ENCODE results near the gene SEPTIN6. TPM values are rescaled to one million over a fixed set of nuclear protein-coding genes. Genes with fewer than 3 reads are reported as not detected.

Gene SEPTIN6
- total RNA-seq, 4 donors from 2014 or later = 6.1 to 15.0 (median 14.6) TPM

- no CpG with 5 or more reads among the region's 6 CpGs for WGBS, 2 donors
- no peak for DNase-seq
- Histone ChIP-seq H3K4me1 (no peaks in the 10 kb centered on the region), H3K4me3 (replicated peaks in 1 of 3) (no peak overlapping the region), H3K36me3 (no peaks in the 10 kb centered on the region), H3K27me3 (no peaks in the 10 kb centered on the region), H3K9me3 (no peaks in the 10 kb centered on the region), H3K27ac (no peak overlapping the region)
- TF ChIP-seq CTCF (IDR thresholded peaks at IDR 0.05) (no peak), POLR2A (IDR thresholded peaks at IDR 0.05) (no peak)
- intact Hi-C loops (cut with DNase I) = no loop called here
These were observed 15.3 kb downstream of the SEPTIN6 start for GRCh38 chrX:119677654-119677981.

- Histone ChIP-seq H3K27me3 (no peaks in the 10 kb centered on the region), H3K9me3 (no peaks in the 10 kb centered on the region), H3K27ac (no peak overlapping the region), H3K36me3 (no peaks in the 10 kb centered on the region), H3K4me3 (replicated peaks in 1 of 3) (no peak overlapping the region), H3K4me1 (no peaks in the 10 kb centered on the region)
- TF ChIP-seq CTCF (IDR thresholded peaks at IDR 0.05) = no peak
- no peak for TF ChIP-seq POLR2A (IDR thresholded peaks at IDR 0.05)
- DNase-seq = no peak
- intact Hi-C loops (cut with DNase I) = no loop called here
- WGBS, 2 donors = 75 to 76% methylated on average over 7 to 8 of the region's 8 CpGs
These were observed 15.9 kb downstream of the SEPTIN6 start for GRCh38 chrX:119676949-119677653.

- intact Hi-C loops (cut with DNase I) = no loop called here
- no peak overlapping the region for H3K4me3 ChIP-seq (replicated peaks in 1 of 3)
- no peaks in the 10 kb centered on the region for H3K4me1 ChIP-seq
- no peaks in the 10 kb centered on the region for H3K36me3 ChIP-seq
- WGBS, 2 donors = 96 to 99% methylated on average over 8 of the region's 8 CpGs
- no peaks in the 10 kb centered on the region for H3K27me3 ChIP-seq
- no peak overlapping the region for H3K27ac ChIP-seq
- no peak for TF ChIP-seq CTCF (IDR thresholded peaks at IDR 0.05)
- no peak for TF ChIP-seq POLR2A (IDR thresholded peaks at IDR 0.05)
- no peaks in the 10 kb centered on the region for H3K9me3 ChIP-seq
- no peak for DNase-seq
These were observed 19.6 kb downstream of the SEPTIN6 start for GRCh38 chrX:119673336-119673735.

GRCh38 chrX:119672426-119672825 lies 20.5 kb downstream of the SEPTIN6 start:
- intact Hi-C loops (cut with DNase I) = no loop called here
- WGBS, 2 donors = 84 to 88% methylated on average over 2 of the region's 2 CpGs
- H3K36me3 ChIP-seq = no peaks in the 10 kb centered on the region
- H3K9me3 ChIP-seq = no peaks in the 10 kb centered on the region
- no peaks in the 10 kb centered on the region for H3K27me3 ChIP-seq
- no peak for DNase-seq
- no peak overlapping the region for H3K4me3 ChIP-seq (replicated peaks in 1 of 3)
- TF ChIP-seq POLR2A (IDR thresholded peaks at IDR 0.05) (no peak), CTCF (IDR thresholded peaks at IDR 0.05) (no peak)
- no peaks in the 10 kb centered on the region for H3K4me1 ChIP-seq
- no peak overlapping the region for H3K27ac ChIP-seq

GRCh38 chrX:119669424-119670037 lies 23.4 kb downstream of the SEPTIN6 start:
- H3K9me3 ChIP-seq = no peaks in the 10 kb centered on the region
- no peak for TF ChIP-seq POLR2A (IDR thresholded peaks at IDR 0.05)
- no peak for TF ChIP-seq CTCF (IDR thresholded peaks at IDR 0.05)
- H3K27me3 ChIP-seq = no peaks in the 10 kb centered on the region
- H3K4me3 ChIP-seq (replicated peaks in 1 of 3) = no peak overlapping the region
- peak in 1 of 2 donors; percentile 3 for DNase-seq
- H3K36me3 ChIP-seq = no peaks in the 10 kb centered on the region
- no peak overlapping the region for H3K27ac ChIP-seq
- no peaks in the 10 kb centered on the region for H3K4me1 ChIP-seq
- intact Hi-C loops (cut with DNase I) = no loop called here
- 33 to 71% methylated on average over 1 of the region's 6 CpGs for WGBS, 2 donors
